Activated CD4-positive, alpha-beta T cell treated with anti-CD3 and anti-CD28 coated beads, Interleukin-2, amount 10 ng/mL, durations not matched to agents 7 days and 5 days (primary cell): ENCODE measurements around the gene MYCL. TPM values are rescaled to one million over a fixed set of nuclear protein-coding genes. Genes with fewer than 3 reads are reported as not detected.
"Not testable (repeated sequence)": the region's sequence is repeated elsewhere in the genome, so short reads cannot be mapped to it uniquely, and the experiment has no call there.

Experiments
- CTCF ChIA-PET: fragments of 350-600 bp; sonication (Branson Sonifier 250); formaldehyde crosslinking; loops from one replicate; lab custom pipeline; 2021; ENCODE audit warnings: antibody characterized with exemption; lab: Charles Lee
- POLR2A ChIA-PET: fragments of 350-600 bp; sonication (Branson Sonifier 250); formaldehyde crosslinking; loops from one replicate; lab custom pipeline; 2021; ENCODE audit warnings: antibody characterized with exemption; lab: Charles Lee
- DNase-seq: peaks from one replicate; pipeline ENCODE4 v3.0.0-alpha.2; 2020
- H3K27ac Mint-ChIP-seq: one replicate; pipeline ENCODE4 v1.8.0; 2021; ENCODE audit warnings: mild to moderate bottlenecking, moderate library complexity, mixed read lengths
- H3K27me3 Mint-ChIP-seq: one replicate; pipeline ENCODE4 v1.8.0; 2021; ENCODE audit warnings: mixed read lengths
- H3K36me3 Mint-ChIP-seq: one replicate; pipeline ENCODE4 v1.8.0; 2021; ENCODE audit warnings: low read depth, mixed read lengths
- H3K4me1 Mint-ChIP-seq: one replicate; pipeline ENCODE4 v1.8.0; 2021; ENCODE audit warnings: mixed read lengths
- H3K4me3 Mint-ChIP-seq: one replicate; pipeline ENCODE4 v1.8.0; 2021; ENCODE audit warnings: mild to moderate bottlenecking, moderate library complexity, mixed read lengths
- H3K9me3 Mint-ChIP-seq: one replicate; pipeline ENCODE4 v1.8.0; 2021; ENCODE audit warnings: mixed read lengths
- total RNA-seq, 2 experiments: library from RNA; stranded (reverse); gene quantifications; one replicate each; pipeline ENCODE4 v1.2.3, GENCODE V29; 2021

Gene MYCL
- total RNA-seq, 2 experiments from 2014 or later: not detected

GRCh38 chr1:39933956-39934941 lies 32.5 kb upstream of the MYCL start:
- ChIA-PET CTCF (interaction anchor here (2.3 kb wide), 1 partner anchor 15 kb away, joined by 9 read pairs; no protein-coding TSS in a partner anchor), POLR2A (no interaction called here)
- H3K4me1 Mint-ChIP-seq: no peaks in the 10 kb centered on the region
- H3K36me3 Mint-ChIP-seq: no peaks in the 10 kb centered on the region
- no peak overlapping the region for H3K4me3 Mint-ChIP-seq
- no peak for DNase-seq
- H3K27me3 Mint-ChIP-seq: peaks cover 4% of the 10 kb centered on the region
- no peak overlapping the region for H3K27ac Mint-ChIP-seq
- H3K9me3 Mint-ChIP-seq: no peaks in the 10 kb centered on the region

- DNase-seq: no peak
- H3K9me3 Mint-ChIP-seq: no peaks in the 10 kb centered on the region
- peaks cover 2% of the 10 kb centered on the region for H3K4me1 Mint-ChIP-seq
- H3K4me3 Mint-ChIP-seq: no peak overlapping the region
- H3K36me3 Mint-ChIP-seq: no peaks in the 10 kb centered on the region
- POLR2A ChIA-PET: no interaction called here
- CTCF ChIA-PET: interaction anchor here (0.5 to 3.0 kb wide), 2 partner anchors 11 to 130 kb away, joined by 3 to 7 read pairs; no protein-coding TSS in a partner anchor
- no peak overlapping the region for H3K27ac Mint-ChIP-seq
- peaks cover 6% of the 10 kb centered on the region for H3K27me3 Mint-ChIP-seq
These were observed 27.3 kb upstream of the MYCL start for GRCh38 chr1:39928809-39929587.

GRCh38 chr1:39927538-39927937 lies 25.8 kb upstream of the MYCL start:
- CTCF ChIA-PET: interaction anchor here (0.9 to 3.0 kb wide), 4 partner anchors 24 to 46 kb away, joined by 3 to 13 read pairs (median 3); partner anchors contain the start of genes MFSD2A and MYCL
- Mint-ChIP-seq H3K27ac (no peak overlapping the region), H3K27me3 (peaks cover 4% of the 10 kb centered on the region), H3K4me3 (no peak overlapping the region), H3K4me1 (peaks cover 2% of the 10 kb centered on the region), H3K36me3 (no peaks in the 10 kb centered on the region), H3K9me3 (no peaks in the 10 kb centered on the region)
- no peak for DNase-seq
- POLR2A ChIA-PET: no interaction called here

GRCh38 chr1:39926820-39927219 lies 25.1 kb upstream of the MYCL start:
- no peak for DNase-seq
- ChIA-PET CTCF (interaction anchor here (0.7 to 3.0 kb wide), 5 partner anchors 10 to 47 kb away, joined by 3 to 13 read pairs (median 3); partner anchors contain the start of genes MFSD2A and MYCL), POLR2A (no interaction called here)
- H3K27me3 Mint-ChIP-seq: peaks cover 7% of the 10 kb centered on the region
- H3K9me3 Mint-ChIP-seq: no peaks in the 10 kb centered on the region
- no peaks in the 10 kb centered on the region for H3K36me3 Mint-ChIP-seq
- no peak overlapping the region for H3K4me3 Mint-ChIP-seq
- H3K27ac Mint-ChIP-seq: no peak overlapping the region
- H3K4me1 Mint-ChIP-seq: peaks cover 2% of the 10 kb centered on the region

GRCh38 chr1:39926343-39926793 lies 24.7 kb upstream of the MYCL start:
- Mint-ChIP-seq H3K36me3 (no peaks in the 10 kb centered on the region), H3K4me1 (peaks cover 2% of the 10 kb centered on the region), H3K9me3 (no peaks in the 10 kb centered on the region), H3K27me3 (peaks cover 7% of the 10 kb centered on the region), H3K27ac (no peak overlapping the region), H3K4me3 (no peak overlapping the region)
- ChIA-PET CTCF (interaction anchor here (0.7 to 3.0 kb wide), 6 partner anchors 10 to 77 kb away, joined by 3 to 13 read pairs (median 3); partner anchors contain the start of gene MYCL), POLR2A (no interaction called here)
- DNase-seq: no peak

- Mint-ChIP-seq H3K27ac (no peak overlapping the region), H3K4me3 (no peak overlapping the region), H3K27me3 (peaks cover 7% of the 10 kb centered on the region), H3K9me3 (no peaks in the 10 kb centered on the region), H3K36me3 (no peaks in the 10 kb centered on the region), H3K4me1 (peaks cover 2% of the 10 kb centered on the region)
- DNase-seq: no peak
- ChIA-PET POLR2A (no interaction called here), CTCF (interaction anchor here (0.6 to 3.0 kb wide), 7 partner anchors 10 to 960 kb away, joined by 3 to 13 read pairs (median 4); partner anchors contain the start of gene MYCL)
These were observed 24.1 kb upstream of the MYCL start for GRCh38 chr1:39925721-39926342.

GRCh38 chr1:39922251-39922688 lies 20.6 kb upstream of the MYCL start:
- no peak for DNase-seq
- ChIA-PET POLR2A (no interaction called here), CTCF (interaction anchor here (0.5 to 1.1 kb wide), 2 partner anchors 52 to 63 kb away, joined by 3 read pairs; no protein-coding TSS in a partner anchor)
- Mint-ChIP-seq H3K27ac (no peak overlapping the region), H3K4me1 (peaks cover 2% of the 10 kb centered on the region), H3K9me3 (no peaks in the 10 kb centered on the region), H3K4me3 (no peak overlapping the region), H3K36me3 (no peaks in the 10 kb centered on the region), H3K27me3 (peaks cover 6% of the 10 kb centered on the region)

- Mint-ChIP-seq H3K4me3 (no peak overlapping the region), H3K27ac (no peak overlapping the region), H3K9me3 (no peaks in the 10 kb centered on the region), H3K4me1 (no peaks in the 10 kb centered on the region), H3K27me3 (peaks cover 6% of the 10 kb centered on the region), H3K36me3 (no peaks in the 10 kb centered on the region)
- ChIA-PET CTCF (interaction anchor here (0.6 to 2.4 kb wide), 16 partner anchors 11 to 115 kb away, joined by 3 to 18 read pairs (median 4); partner anchors contain the start of gene MFSD2A), POLR2A (interaction anchor here (0.7 kb wide), 1 partner anchor 386 kb away, joined by 6 read pairs; no protein-coding TSS in a partner anchor)
- peak; percentile 53 for DNase-seq
These were observed 17.8 kb upstream of the MYCL start for GRCh38 chr1:39919545-39919944.

GRCh38 chr1:39917825-39918224 lies 16.1 kb upstream of the MYCL start:
- Mint-ChIP-seq H3K36me3 (no peaks in the 10 kb centered on the region), H3K4me3 (no peak overlapping the region), H3K4me1 (no peaks in the 10 kb centered on the region), H3K27ac (no peak overlapping the region), H3K9me3 (no peaks in the 10 kb centered on the region), H3K27me3 (peaks cover 6% of the 10 kb centered on the region)
- DNase-seq: no peak
- CTCF ChIA-PET: no interaction called here
- POLR2A ChIA-PET: no interaction called here

GRCh38 chr1:39915499-39916129 lies 13.9 kb upstream of the MYCL start:
- Mint-ChIP-seq H3K4me3 (no peak overlapping the region), H3K9me3 (no peaks in the 10 kb centered on the region), H3K27ac (no peak overlapping the region), H3K27me3 (peaks cover 5% of the 10 kb centered on the region), H3K36me3 (no peaks in the 10 kb centered on the region), H3K4me1 (no peaks in the 10 kb centered on the region)
- DNase-seq: no peak
- ChIA-PET POLR2A (no interaction called here), CTCF (interaction anchor here (0.6 to 2.4 kb wide), 4 partner anchors 10 to 79 kb away, joined by 3 to 7 read pairs (median 4); no protein-coding TSS in a partner anchor)

GRCh38 chr1:39913136-39913535 lies 11.4 kb upstream of the MYCL start:
- POLR2A ChIA-PET, DNase-seq, H3K27ac Mint-ChIP-seq, H3K27me3 Mint-ChIP-seq, H3K9me3 Mint-ChIP-seq, H3K36me3 Mint-ChIP-seq, H3K4me3 Mint-ChIP-seq, H3K4me1 Mint-ChIP-seq, CTCF ChIA-PET: not testable (repeated sequence)
